HG02884 (cell line): Measurements from ENCODE around the gene SLC16A2.

ENCODE experiments used
- ATAC-seq: cut with Tn5 transposase; IDR thresholded peaks from one replicate; pipeline ENCODE4 v1.9.1; 2021; ENCODE audit warnings: mild to moderate bottlenecking, moderate library complexity; ENCODE audit not compliant: unreplicated experiment

SLC16A2 gene

GRCh38 chrX:74421036-74421739 is at the start of gene SLC16A2:
TSS of gene SLC16A2 (plus strand) at chrX:74421493. CDS start at chrX:74421638, 145 bp downstream.
- ATAC-seq = no peak

- no peak for ATAC-seq
Observed at GRCh38 chrX:74372272-74372671, 49.0 kb upstream of the SLC16A2 start.

- ATAC-seq = no peak
Observed at GRCh38 chrX:74377282-74377681, 44.0 kb upstream of the SLC16A2 start.

GRCh38 chrX:74382613-74383012 is 38.7 kb upstream of the SLC16A2 start:
- ATAC-seq = no peak

- no peak for ATAC-seq
Observed at GRCh38 chrX:74383611-74384010, 37.7 kb upstream of the SLC16A2 start.

- ATAC-seq = no peak
Observed at GRCh38 chrX:74389016-74389722, 32.1 kb upstream of the SLC16A2 start.

GRCh38 chrX:74395556-74395955 is 25.7 kb upstream of the SLC16A2 start:
- no peak for ATAC-seq

GRCh38 chrX:74405973-74406489 is 15.3 kb upstream of the SLC16A2 start:
- ATAC-seq = no peak

GRCh38 chrX:74408304-74408703 is 13.0 kb upstream of the SLC16A2 start:
- ATAC-seq = peak; percentile 92

GRCh38 chrX:74419864-74420195 is 1.5 kb upstream of the SLC16A2 start:
- ATAC-seq = no peak

- no peak for ATAC-seq
Observed at GRCh38 chrX:74420196-74421035, 877 bp upstream of the SLC16A2 start.

GRCh38 chrX:74421740-74422352 is 553 bp downstream of the SLC16A2 start:
- no peak for ATAC-seq

GRCh38 chrX:74422576-74423288 is 1.4 kb downstream of the SLC16A2 start:
- no peak for ATAC-seq

- no peak for ATAC-seq
Observed at GRCh38 chrX:74423289-74423998, 2.2 kb downstream of the SLC16A2 start.

- ATAC-seq = no peak
Observed at GRCh38 chrX:74426071-74426470, 4.8 kb downstream of the SLC16A2 start.

- ATAC-seq = no peak
Observed at GRCh38 chrX:74426615-74427014, 5.3 kb downstream of the SLC16A2 start.

- ATAC-seq = no peak
Observed at GRCh38 chrX:74431797-74432196, 10.5 kb downstream of the SLC16A2 start.

- ATAC-seq = no peak
Observed at GRCh38 chrX:74434336-74434735, 13.0 kb downstream of the SLC16A2 start.

- ATAC-seq = no peak
Observed at GRCh38 chrX:74437530-74437929, 16.2 kb downstream of the SLC16A2 start.

- ATAC-seq = no peak
Observed at GRCh38 chrX:74438764-74439163, 17.5 kb downstream of the SLC16A2 start.
